HEK293T (cell line): ENCODE measurements around the gene COL5A1.
"Not testable (repeated sequence)": the region's sequence is repeated elsewhere in the genome, so short reads cannot be mapped to it uniquely, and the experiment has no call there.

Source experiments
- CTCF ChIA-PET: fragments of 350-600 bp; formaldehyde crosslinking; extraction: SDS; loops from one replicate; lab custom pipeline; 2021; ENCODE audit warnings: antibody characterized with exemption, inconsistent platforms; lab: Yijun Ruan, JAX
- POLR2A ChIA-PET: fragments of 350-600 bp; formaldehyde crosslinking; extraction: SDS; loops from one replicate; lab custom pipeline; 2020; ENCODE audit warnings: antibody characterized with exemption, inconsistent platforms; lab: Yijun Ruan, JAX
- DNase-seq: peaks from one replicate; pipeline ENCODE4 v3.0.0; 2012; ENCODE audit warnings: mixed read lengths; ENCODE audit errors: extremely low spot score
- ARNT ChIP-seq: fragments of 450-650 bp; IDR thresholded peaks from 2 replicates; pipeline ENCODE4 v1.6.1; 2017; ENCODE audit warnings: mild to moderate bottlenecking
- BHLHE40 ChIP-seq: fragments of 450-650 bp; IDR thresholded peaks from 2 replicates; pipeline ENCODE4 v1.6.1; 2016; ENCODE audit warnings: mild to moderate bottlenecking, moderate library complexity, borderline replicate concordance
- CTBP1 ChIP-seq: fragments of 450-650 bp; IDR thresholded peaks from 2 replicates; pipeline ENCODE4 v1.6.1; 2016; ENCODE audit warnings: borderline replicate concordance
- ELF4 ChIP-seq: fragments of 450-650 bp; IDR thresholded peaks from 2 replicates; pipeline ENCODE4 v1.6.1; 2017; ENCODE audit warnings: antibody characterized with exemption
- FOXA1 ChIP-seq: fragments of 450-650 bp; IDR thresholded peaks from 2 replicates; pipeline ENCODE4 v1.6.1; 2016; ENCODE audit warnings: mild to moderate bottlenecking
- FOXK2 ChIP-seq: fragments of 450-650 bp; IDR thresholded peaks from 2 replicates; pipeline ENCODE4 v1.6.1; 2016; ENCODE audit warnings: mild to moderate bottlenecking
- FOXM1 ChIP-seq: fragments of 450-650 bp; IDR thresholded peaks from 2 replicates; pipeline ENCODE4 v1.6.1; 2017; ENCODE audit warnings: mild to moderate bottlenecking, borderline replicate concordance
- HDGF ChIP-seq: fragments of 450-650 bp; IDR thresholded peaks from 2 replicates; pipeline ENCODE4 v1.6.1; 2017; ENCODE audit warnings: antibody characterized with exemption, borderline replicate concordance
- L3MBTL2 ChIP-seq: fragments of 450-650 bp; conservative IDR thresholded peaks from 2 replicates; pipeline ENCODE4 v1.6.1; 2016; ENCODE audit warnings: mild to moderate bottlenecking
- LEF1 ChIP-seq: fragments of 450-650 bp; IDR thresholded peaks from 2 replicates; pipeline ENCODE4 v1.6.1; 2017; ENCODE audit warnings: mild to moderate bottlenecking, borderline replicate concordance
- NFRKB ChIP-seq: fragments of 450-650 bp; IDR thresholded peaks from 2 replicates; pipeline ENCODE4 v1.6.1; 2016; ENCODE audit warnings: mild to moderate bottlenecking, moderate library complexity
- PKNOX1 ChIP-seq: fragments of 450-650 bp; IDR thresholded peaks from 2 replicates; pipeline ENCODE4 v1.6.1; 2016
- SP1 ChIP-seq: fragments of 450-650 bp; IDR thresholded peaks from 2 replicates; pipeline ENCODE4 v1.6.1; 2017
- SUZ12 ChIP-seq: fragments of 450-650 bp; IDR thresholded peaks from 2 replicates; pipeline ENCODE4 v1.6.1; 2016; ENCODE audit warnings: mild to moderate bottlenecking
- TARDBP ChIP-seq: fragments of 450-650 bp; IDR thresholded peaks from 2 replicates; pipeline ENCODE4 v1.6.1; 2016
- ZNF384 ChIP-seq: fragments of 450-650 bp; IDR thresholded peaks from 2 replicates; pipeline ENCODE4 v1.6.1; 2016

Gene COL5A1

GRCh38 chr9:134683714-134684374 lies 42.2 kb downstream of the COL5A1 start:
- TF ChIP-seq TARDBP: no peak
- TF ChIP-seq ELF4: no peak
- TF ChIP-seq FOXA1: no peak
- TF ChIP-seq FOXM1: no peak
- TF ChIP-seq CTBP1: no peak
- TF ChIP-seq ZNF384: no peak
- no peak for TF ChIP-seq L3MBTL2
- TF ChIP-seq PKNOX1: no peak
- TF ChIP-seq SUZ12: no peak
- no peak for TF ChIP-seq SP1
- TF ChIP-seq NFRKB: no peak
- TF ChIP-seq FOXK2: no peak
- TF ChIP-seq ARNT: no peak
- TF ChIP-seq HDGF: no peak
- ChIA-PET CTCF (no interaction called here), POLR2A (no interaction called here)
- no peak for DNase-seq

- CTCF ChIA-PET: no interaction called here
- POLR2A ChIA-PET: no interaction called here
- TF ChIP-seq FOXM1: no peak
- no peak for TF ChIP-seq SP1
- no peak for TF ChIP-seq FOXK2
- TF ChIP-seq NFRKB: no peak
- no peak for TF ChIP-seq BHLHE40
- TF ChIP-seq ARNT: no peak
- no peak for TF ChIP-seq PKNOX1
- TF ChIP-seq CTBP1: no peak
- no peak for TF ChIP-seq HDGF
- TF ChIP-seq LEF1: no peak
- no peak for TF ChIP-seq ZNF384
- no peak for DNase-seq
Observed at GRCh38 chr9:134684375-134684723, 42.7 kb downstream of the COL5A1 start.

DNA sequence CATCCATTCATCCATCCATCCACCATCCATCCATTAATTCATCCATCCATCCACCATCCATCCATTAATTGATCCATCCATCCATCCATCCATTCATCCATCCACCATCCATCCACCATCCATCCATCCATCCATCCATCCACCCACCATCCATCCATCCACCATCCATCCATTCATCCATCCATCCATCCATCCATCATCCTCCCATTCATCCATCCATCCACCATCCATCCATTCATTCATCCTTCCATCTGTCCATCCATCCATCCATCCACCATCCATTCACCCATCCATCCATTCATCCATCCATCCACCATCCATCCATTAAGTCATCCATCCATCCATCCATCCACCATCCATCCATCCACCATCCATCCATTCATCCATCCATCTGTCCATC lies 43.3 kb downstream of the COL5A1 start:
- CTCF ChIA-PET, POLR2A ChIA-PET: not testable (repeated sequence)

GRCh38 chr9:134685784-134686183 lies 44.2 kb downstream of the COL5A1 start:
- ChIA-PET CTCF (no interaction called here), POLR2A (no interaction called here)
- TF ChIP-seq SP1 (no peak), L3MBTL2 (no peak), BHLHE40 (no peak), LEF1 (no peak), ARNT (no peak), TARDBP (no peak), HDGF (no peak)
- DNase-seq: no peak

More for the DNA sequence above, 43.3 kb downstream of the COL5A1 start:
- DNase-seq: not testable (repeated sequence)

- ChIA-PET POLR2A (no interaction called here), CTCF (interaction anchor here (0.7 kb wide), 1 partner anchor 231 kb away, joined by 3 read pairs; no protein-coding TSS in a partner anchor)
- no peak for DNase-seq
- TF ChIP-seq PKNOX1 (no peak), FOXA1 (no peak), FOXM1 (no peak), ARNT (no peak), SUZ12 (no peak), LEF1 (no peak), ELF4 (no peak), NFRKB (no peak), L3MBTL2 (no peak), TARDBP (no peak), FOXK2 (no peak), BHLHE40 (no peak), SP1 (no peak), CTBP1 (no peak), HDGF (no peak), ZNF384 (no peak)
Observed at GRCh38 chr9:134686896-134687295, 45.3 kb downstream of the COL5A1 start.

DNA sequence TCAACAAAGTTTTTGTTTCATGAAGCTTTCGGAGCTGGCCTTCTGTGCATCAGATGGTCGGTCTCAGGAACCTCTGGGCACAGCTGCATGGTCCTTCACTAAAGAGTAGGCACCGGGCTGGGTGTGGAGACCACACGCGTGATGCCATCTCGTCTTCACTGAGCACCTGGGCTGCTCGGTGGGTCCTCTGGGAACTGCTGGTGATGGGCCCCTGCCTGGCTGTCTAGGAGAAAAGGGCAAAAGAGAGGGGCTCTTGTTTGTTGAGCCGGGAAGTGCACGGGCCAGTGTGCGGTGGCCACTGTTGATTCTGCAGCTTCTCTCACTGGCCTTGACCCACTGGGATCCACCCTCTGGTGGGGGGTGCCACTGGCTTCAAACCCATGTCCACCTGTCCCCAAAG lies 46.0 kb downstream of the COL5A1 start:
- DNase-seq: no peak
- ChIA-PET POLR2A (no interaction called here), CTCF (no interaction called here)
- TF ChIP-seq ELF4 (no peak), BHLHE40 (no peak), LEF1 (no peak), FOXA1 (no peak), TARDBP (no peak), CTBP1 (no peak), ARNT (no peak), SUZ12 (no peak), FOXK2 (no peak), HDGF (no peak), ZNF384 (no peak), FOXM1 (no peak), SP1 (no peak), L3MBTL2 (no peak), PKNOX1 (no peak), NFRKB (no peak)
